Right cardiac atrium (tissue), 5 donors: ENCODE results near the gene STAT4. TPM values are rescaled to one million over a fixed set of nuclear protein-coding genes. Genes with fewer than 3 reads are reported as not detected.
A peak's percentile ranks its signal among the peaks of the same experiment; 100 is the strongest.

Experiments used
- ATAC-seq, 2 donors: fragments of 200-7000 bp; cut with Tn5 transposase; one replicate each; pipeline versions ENCODE4 v1.8.0 to v1.9.1; 2020; ENCODE audit warnings: moderate library complexity in 2 of 2, mild to moderate bottlenecking in 1 of 2
- DNase-seq, 3 donors: peaks; one replicate each; pipeline ENCODE4 v3.0.0-alpha.2; 2020
- H3K27ac ChIP-seq: one replicate; pipeline ENCODE4 v1.5.1; 2013; ENCODE audit warnings: mild to moderate bottlenecking, low read length, control low read depth, moderate library complexity
- H3K27me3 ChIP-seq: one replicate; pipeline ENCODE4 v1.6.1; 2013; ENCODE audit not compliant: control insufficient read depth, insufficient read depth
- H3K4me1 ChIP-seq: one replicate; pipeline ENCODE4 v1.6.1; 2013; ENCODE audit warnings: low read length; ENCODE audit not compliant: control insufficient read depth, insufficient read depth
- H3K4me3 ChIP-seq: one replicate; pipeline ENCODE4 v1.5.1; 2013; ENCODE audit warnings: low read length, control low read depth
- H3K9me3 ChIP-seq: one replicate; pipeline ENCODE4 v1.6.1; 2013; ENCODE audit warnings: low read length; ENCODE audit not compliant: control insufficient read depth
- WGBS: extraction: QIAGEN DNeasy Blood & Tissue Kit; methylation state at CpG from one replicate; pipeline ENCODE4 v1.1.7; 2013; 5-methylcytosine and 5-hydroxymethylcytosine counted together
- intact Hi-C, 4 donors: fragments of 100-400 bp; cut with DNase I; formaldehyde crosslinking; loops; one replicate each; pipeline versions ENCODE4 v1.11.0 to v1.14.0; 2022 to 2023
- polyA plus RNA-seq: library from polyadenylated mRNA; stranded (reverse); fragments of 200-250 nt; gene quantifications from one replicate; pipeline ENCODE4 v1.2.3, GENCODE V29; 2013
- total RNA-seq, 4 donors: library from RNA; stranded (reverse); fragmentation: NEBNext Ultra II Directional; extraction: Animal tissue kit (Norgen Biotek cat#: 25700); gene quantifications; one replicate each; pipeline ENCODE4 v1.2.1, GENCODE V29; 2021
- donor health status: healthy with polysubstance abuse.
- donor health status: DM: no; HTN: yes; CAD: no.
- donor health status: DM: no; HTN: no; CAD: no.
- donor health status: DM: no; HTN: yes; CAD: no; lungs with severe emphysema.
- donor health status: DM: yes; HTN: yes; CAD: no.

STAT4 gene
- total and polyA plus RNA-seq, 5 donors, result 7.0 to 27.0 (median 18.2) TPM

GRCh38 chr2:190990132-190990531 lies 160.7 kb downstream of the STAT4 start:
- 83% methylated on average over 6 of the region's 6 CpGs for WGBS
- Histone ChIP-seq H3K9me3 (no peaks in the 10 kb centered on the region), H3K4me3 (no peak overlapping the region), H3K27ac (no peak overlapping the region), H3K4me1 (no peaks in the 10 kb centered on the region), H3K27me3 (no peaks in the 10 kb centered on the region)
- DNase-seq, result no peak
- intact Hi-C loops, result no loop called here
- no peak for ATAC-seq

GRCh38 chr2:190988910-190989309 lies 161.9 kb downstream of the STAT4 start:
- intact Hi-C loops, result no loop called here
- DNase-seq, result no peak
- 90% methylated on average over 3 of the region's 3 CpGs for whole genome bisulfite sequencing
- Histone ChIP-seq H3K27ac (no peak overlapping the region), H3K27me3 (no peaks in the 10 kb centered on the region), H3K4me1 (no peaks in the 10 kb centered on the region), H3K9me3 (no peaks in the 10 kb centered on the region), H3K4me3 (no peak overlapping the region)
- no peak for ATAC-seq

GRCh38 chr2:190987938-190988337 lies 162.9 kb downstream of the STAT4 start:
- intact Hi-C loops, result no loop called here
- Histone ChIP-seq H3K27ac (no peak overlapping the region), H3K9me3 (no peaks in the 10 kb centered on the region), H3K4me3 (no peak overlapping the region), H3K27me3 (no peaks in the 10 kb centered on the region), H3K4me1 (no peaks in the 10 kb centered on the region)
- ATAC-seq, result no peak
- 94% methylated on average over 5 of the region's 5 CpGs for WGBS
- DNase-seq, result no peak

DNA sequence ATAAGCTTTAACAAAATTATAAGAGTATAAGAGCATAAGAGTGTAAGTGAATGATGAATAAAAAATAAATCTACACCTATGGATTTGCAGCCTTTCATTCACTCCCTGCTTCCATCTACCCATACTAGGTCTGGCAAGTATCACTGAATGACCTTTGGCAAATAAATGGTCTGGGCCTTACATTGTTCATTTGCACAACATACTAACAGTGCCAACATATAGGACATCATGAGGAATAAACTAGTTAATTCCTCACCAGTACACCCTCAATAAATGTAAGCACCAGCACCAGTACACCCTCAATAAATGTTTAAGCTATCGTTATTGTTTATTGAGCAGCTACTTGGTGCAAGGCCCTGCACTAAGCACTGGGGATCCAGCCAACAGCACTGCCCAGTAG lies 163.7 kb downstream of the STAT4 start:
- Histone ChIP-seq H3K27me3 (no peaks in the 10 kb centered on the region), H3K4me3 (no peak overlapping the region), H3K4me1 (no peaks in the 10 kb centered on the region), H3K27ac (no peak overlapping the region), H3K9me3 (no peaks in the 10 kb centered on the region)
- 97% methylated on average over 1 of the region's 1 CpG for WGBS
- intact Hi-C loops, result no loop called here
- ATAC-seq (no peak), DNase-seq (no peak)

DNA sequence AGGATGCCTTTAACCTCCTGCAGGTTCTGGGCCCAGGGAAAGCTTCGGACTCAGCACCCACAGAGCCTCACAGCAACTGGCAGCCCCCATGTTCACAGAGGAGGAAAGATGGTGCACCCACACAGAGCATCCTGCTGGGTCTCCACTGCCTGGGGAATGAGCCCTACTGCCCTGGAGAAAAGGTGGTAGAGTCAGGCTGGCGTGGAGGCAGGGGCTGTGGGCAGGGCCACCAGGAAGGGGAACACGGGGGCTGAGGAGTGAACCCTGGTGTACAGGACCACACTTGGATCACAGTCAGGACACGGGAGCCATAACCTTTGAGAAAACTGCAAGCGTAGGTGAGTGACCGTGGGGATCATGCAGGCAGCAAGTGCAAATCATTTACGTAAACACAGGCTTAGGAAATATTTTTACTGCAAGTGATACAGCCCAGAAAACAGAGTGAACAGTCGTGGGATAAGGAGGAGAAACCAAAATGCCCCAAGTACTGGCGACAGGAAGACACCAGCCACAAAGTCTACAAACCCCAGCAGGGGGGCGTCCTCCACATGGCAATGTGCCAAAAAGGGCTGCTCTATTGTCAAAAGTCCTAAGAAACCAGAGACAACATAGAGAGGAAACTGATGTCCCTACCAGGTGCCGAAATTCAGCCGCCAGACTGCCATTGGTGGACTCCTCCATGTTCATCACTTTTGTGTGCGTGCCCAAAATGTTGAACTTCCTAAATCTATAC lies 164.4 kb downstream of the STAT4 start:
- H3K27ac ChIP-seq, result no peak overlapping the region
- H3K27me3 ChIP-seq, result no peaks in the 10 kb centered on the region
- H3K9me3 ChIP-seq, result no peaks in the 10 kb centered on the region
- H3K4me3 ChIP-seq, result no peak overlapping the region
- DNase-seq (no peak), ATAC-seq (peak in 1 of 2 donors; percentile 8)
- intact Hi-C loops, result no loop called here
- no peaks in the 10 kb centered on the region for H3K4me1 ChIP-seq
- 79% methylated on average over 13 of the region's 13 CpGs for WGBS

DNA sequence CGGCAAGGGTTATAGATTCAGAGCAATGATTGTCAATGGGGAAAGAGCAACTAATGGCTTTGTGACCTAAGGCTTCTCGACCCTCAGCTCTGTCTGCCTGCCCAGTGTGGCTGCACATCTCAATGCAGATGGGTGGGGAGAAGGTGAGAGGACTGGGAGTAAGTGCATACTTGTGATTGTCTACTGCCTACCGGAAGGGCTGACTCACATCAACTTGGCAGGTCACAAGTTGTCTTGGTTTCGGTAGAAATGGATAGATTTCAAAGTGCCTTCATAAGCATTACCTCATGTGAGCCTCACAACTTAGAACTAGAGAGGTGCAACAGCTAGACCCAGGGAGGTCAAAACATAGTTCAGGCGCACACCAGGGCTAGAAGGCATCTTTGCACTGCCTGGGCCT lies 166.2 kb downstream of the STAT4 start:
- Histone ChIP-seq H3K4me3 (no peak overlapping the region), H3K4me1 (peaks cover 6% of the 10 kb centered on the region), H3K27me3 (no peaks in the 10 kb centered on the region), H3K27ac (no peak overlapping the region), H3K9me3 (no peaks in the 10 kb centered on the region)
- 82% methylated on average over 5 of the region's 5 CpGs for WGBS
- ATAC-seq (peak in 1 of 2 donors; percentile 38), DNase-seq (no peak)
- intact Hi-C loops, result no loop called here

- Histone ChIP-seq H3K27ac (no peak overlapping the region), H3K4me1 (peaks cover 10% of the 10 kb centered on the region), H3K4me3 (no peak overlapping the region), H3K27me3 (no peaks in the 10 kb centered on the region), H3K9me3 (no peaks in the 10 kb centered on the region)
- WGBS, result 88% methylated on average over 8 of the region's 8 CpGs
- intact Hi-C loops, result no loop called here
- DNase-seq (no peak), ATAC-seq (no peak)
Observed at GRCh38 chr2:190982262-190983034, 168.3 kb downstream of the STAT4 start.

DNA sequence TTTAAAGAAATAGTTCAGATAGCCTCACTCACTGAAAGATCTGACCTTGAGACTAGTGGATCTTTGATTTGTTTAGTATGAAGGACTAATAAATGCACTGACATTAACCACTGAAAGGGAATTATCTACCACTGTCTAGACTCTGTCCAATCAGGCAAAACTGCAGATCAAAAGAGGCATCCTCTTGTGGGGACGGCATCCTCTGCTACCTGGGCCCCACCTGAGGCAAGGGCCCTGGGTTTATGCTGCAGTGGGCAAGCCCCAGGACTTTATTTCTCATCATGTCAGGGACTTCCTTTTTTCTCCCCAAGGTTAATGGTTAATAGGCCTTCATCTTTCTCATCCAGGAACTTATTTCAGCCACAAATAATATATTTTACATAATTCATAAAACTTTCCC lies 169.1 kb downstream of the STAT4 start:
- intact Hi-C loops, result no loop called here
- H3K27ac ChIP-seq, result no peak overlapping the region
- WGBS, result 92% methylated on average over 1 of the region's 1 CpG
- ATAC-seq, result no peak
- no peaks in the 10 kb centered on the region for H3K27me3 ChIP-seq
- H3K9me3 ChIP-seq, result no peaks in the 10 kb centered on the region
- H3K4me1 ChIP-seq, result peaks cover 10% of the 10 kb centered on the region
- no peak for DNase-seq
- no peak overlapping the region for H3K4me3 ChIP-seq

DNA sequence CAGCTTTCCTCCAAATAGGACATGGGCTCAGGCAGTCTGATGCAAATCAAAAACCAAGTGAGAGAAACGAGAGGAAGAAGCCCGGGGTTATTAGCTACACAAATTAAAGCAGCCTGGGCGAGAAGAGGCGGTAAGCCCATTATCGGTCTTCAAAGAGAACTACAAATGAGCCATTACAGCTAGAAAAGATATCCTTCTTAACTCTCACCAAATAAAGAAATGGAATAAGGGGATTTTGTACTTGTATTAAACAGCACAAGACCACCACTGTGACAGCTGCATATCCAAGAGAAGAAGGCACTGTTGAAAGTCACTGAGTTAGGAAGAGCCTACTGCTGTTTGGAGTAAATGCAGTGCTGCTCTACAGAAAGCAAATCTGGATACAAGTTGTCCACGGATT lies 169.5 kb downstream of the STAT4 start:
- H3K27me3 ChIP-seq, result no peaks in the 10 kb centered on the region
- H3K4me1 ChIP-seq, result peaks cover 10% of the 10 kb centered on the region
- no peak overlapping the region for H3K4me3 ChIP-seq
- no peaks in the 10 kb centered on the region for H3K9me3 ChIP-seq
- intact Hi-C loops, result no loop called here
- ATAC-seq (no peak), DNase-seq (no peak)
- no peak overlapping the region for H3K27ac ChIP-seq
- 94% methylated on average over 6 of the region's 6 CpGs for WGBS

- no peak for ATAC-seq
- 66% methylated on average over 10 of the region's 10 CpGs for whole genome bisulfite sequencing
- intact Hi-C loops, result no loop called here
Observed at GRCh38 chr2:190980630-190981209, 170.1 kb downstream of the STAT4 start.

DNA sequence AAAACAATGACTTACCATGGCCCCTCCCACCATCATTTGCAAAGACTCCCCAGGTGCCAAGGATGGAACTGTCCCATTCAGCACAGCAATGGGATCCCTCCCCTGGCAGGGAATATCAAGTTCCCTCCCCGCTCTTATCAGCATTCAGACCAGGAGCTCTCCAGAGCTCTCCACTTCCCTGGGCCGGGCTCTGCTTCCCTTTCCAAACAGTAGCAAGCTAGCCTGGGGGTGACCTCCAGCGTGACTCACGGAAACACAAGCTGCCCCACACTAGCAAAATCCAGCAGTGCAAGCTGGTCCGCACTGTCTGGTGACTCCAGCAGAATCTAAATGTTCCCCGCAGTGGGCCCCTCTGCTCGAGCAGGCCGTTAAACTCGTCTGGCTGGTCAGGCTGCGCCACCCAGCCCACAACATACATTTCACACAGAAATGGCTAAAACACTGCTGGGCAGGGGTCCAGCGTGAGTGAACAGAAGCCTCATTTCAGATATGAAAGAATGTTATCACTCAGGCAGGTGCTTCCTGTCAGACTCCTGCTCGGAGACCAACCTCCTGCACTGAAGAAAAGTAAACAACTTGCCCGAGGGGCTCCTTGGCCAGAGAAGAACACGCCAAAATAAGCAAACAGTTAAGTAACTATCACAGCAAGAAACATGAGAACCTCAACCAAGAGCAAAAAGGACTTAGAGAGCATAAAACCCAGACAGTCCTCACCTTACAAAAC lies 170.7 kb downstream of the STAT4 start:
- peak; percentile 87 to 92 (median 88) for DNase-seq
- H3K9me3 ChIP-seq, result no peaks in the 10 kb centered on the region
- H3K4me1 ChIP-seq, result peaks cover 10% of the 10 kb centered on the region
- WGBS, result 19% methylated on average over 14 of the region's 14 CpGs
- ATAC-seq, result peak; percentile 92 to 96
- H3K27me3 ChIP-seq, result no peaks in the 10 kb centered on the region
- no peak overlapping the region for H3K4me3 ChIP-seq
- H3K27ac ChIP-seq, result peak overlapping the region; percentile 95
- intact Hi-C loops, result no loop called here

More at GRCh38 chr2:190980630-190981209, 170.1 kb downstream of the STAT4 start:
- Histone ChIP-seq H3K27ac (peak overlapping the region; percentile 95), H3K4me1 (peaks cover 10% of the 10 kb centered on the region), H3K9me3 (no peaks in the 10 kb centered on the region), H3K27me3 (no peaks in the 10 kb centered on the region), H3K4me3 (no peak overlapping the region)
- DNase-seq, result no peak
